ENCODE measurements around the gene ITM2C.

The ITM2C gene

DNA sequence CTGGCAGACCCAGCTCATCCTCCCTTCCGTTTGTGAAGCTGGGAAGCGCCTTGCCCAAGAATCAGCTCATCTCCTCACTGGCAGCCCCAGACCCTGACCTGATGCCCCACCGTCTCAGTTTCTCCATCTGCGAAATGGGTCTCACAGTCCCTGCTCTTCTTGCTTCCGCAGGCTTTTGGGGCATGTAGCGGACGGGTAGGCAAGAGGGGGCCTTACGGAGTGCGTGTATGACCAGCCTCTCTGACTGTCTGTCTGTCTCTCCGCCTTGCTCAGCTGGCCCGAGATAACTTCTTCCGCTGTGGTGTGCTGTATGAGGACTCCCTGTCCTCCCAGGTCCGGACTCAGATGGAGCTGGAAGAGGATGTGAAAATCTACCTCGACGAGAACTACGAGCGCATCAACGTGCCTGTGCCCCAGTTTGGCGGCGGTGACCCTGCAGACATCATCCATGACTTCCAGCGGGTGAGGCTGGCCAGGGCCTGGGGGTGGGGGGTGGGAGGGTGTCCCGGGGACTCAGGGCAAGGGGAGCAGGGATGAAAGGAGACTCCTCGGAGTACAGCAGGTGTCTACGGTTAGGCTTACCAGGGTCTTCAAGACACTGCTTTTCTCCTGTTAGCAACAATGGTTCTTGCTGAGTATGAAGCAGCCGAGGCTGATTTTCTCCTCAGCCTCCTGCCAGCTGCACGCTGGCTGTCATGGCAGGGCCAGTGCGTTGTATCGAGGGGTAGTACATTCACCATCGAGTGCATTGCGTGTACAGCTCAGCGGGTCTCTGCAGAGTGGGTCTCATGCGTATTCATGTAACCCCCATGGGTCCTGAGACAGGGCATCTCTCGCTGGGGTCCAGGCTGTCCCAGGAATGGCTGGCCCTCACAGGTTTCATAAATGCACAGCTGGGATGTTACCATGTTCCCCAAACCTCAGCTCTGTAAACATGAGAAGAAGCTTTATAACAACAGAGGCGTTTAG lies 10.9 kb downstream of the ITM2C start:
- no peak for DNase-seq (ENCODE audit: low read depth)
- no peak overlapping the region for H3K4me3 ChIP-seq (ENCODE audit: control insufficient read depth, low read depth, low read length)
- TF ChIP-seq, protein P1, sequence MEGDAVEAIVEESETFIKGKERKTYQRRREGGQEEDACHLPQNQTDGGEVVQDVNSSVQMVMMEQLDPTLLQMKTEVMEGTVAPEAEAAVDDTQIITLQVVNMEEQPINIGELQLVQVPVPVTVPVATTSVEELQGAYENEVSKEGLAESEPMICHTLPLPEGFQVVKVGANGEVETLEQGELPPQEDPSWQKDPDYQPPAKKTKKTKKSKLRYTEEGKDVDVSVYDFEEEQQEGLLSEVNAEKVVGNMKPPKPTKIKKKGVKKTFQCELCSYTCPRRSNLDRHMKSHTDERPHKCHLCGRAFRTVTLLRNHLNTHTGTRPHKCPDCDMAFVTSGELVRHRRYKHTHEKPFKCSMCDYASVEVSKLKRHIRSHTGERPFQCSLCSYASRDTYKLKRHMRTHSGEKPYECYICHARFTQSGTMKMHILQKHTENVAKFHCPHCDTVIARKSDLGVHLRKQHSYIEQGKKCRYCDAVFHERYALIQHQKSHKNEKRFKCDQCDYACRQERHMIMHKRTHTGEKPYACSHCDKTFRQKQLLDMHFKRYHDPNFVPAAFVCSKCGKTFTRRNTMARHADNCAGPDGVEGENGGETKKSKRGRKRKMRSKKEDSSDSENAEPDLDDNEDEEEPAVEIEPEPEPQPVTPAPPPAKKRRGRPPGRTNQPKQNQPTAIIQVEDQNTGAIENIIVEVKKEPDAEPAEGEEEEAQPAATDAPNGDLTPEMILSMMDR (IDR thresholded peaks at IDR 0.05; ENCODE audit: control insufficient read depth, insufficient read depth, low read depth, low read length, missing control alignments) = no peak

DNA sequence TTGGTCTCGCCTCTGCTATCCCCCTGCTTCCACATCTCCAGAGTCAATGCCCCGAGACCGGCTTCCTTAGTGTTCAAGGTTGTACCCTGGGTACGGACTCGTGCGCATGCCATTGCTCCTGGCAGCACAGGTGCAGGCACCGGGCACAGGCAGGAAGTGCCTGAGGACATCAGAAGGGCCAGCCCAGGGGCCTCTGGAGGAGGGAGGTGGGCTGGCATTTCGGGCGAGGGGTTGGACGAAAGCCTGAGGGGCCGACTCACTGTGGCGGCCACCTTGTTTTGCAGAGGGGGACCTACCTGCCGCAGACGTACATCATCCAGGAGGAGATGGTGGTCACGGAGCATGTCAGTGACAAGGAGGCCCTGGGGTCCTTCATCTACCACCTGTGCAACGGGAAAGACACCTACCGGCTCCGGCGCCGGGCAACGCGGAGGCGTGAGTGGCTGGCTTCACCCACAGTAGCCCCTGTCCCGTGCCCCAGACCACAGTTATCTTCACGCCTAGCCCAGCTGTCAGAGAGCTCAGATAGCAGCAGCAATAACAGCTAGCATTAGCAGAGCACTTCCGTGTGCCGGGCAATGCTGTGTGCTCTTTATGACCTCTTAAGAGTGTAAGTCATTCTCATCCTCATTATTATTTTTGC lies 12.5 kb downstream of the ITM2C start:
- no peak overlapping the region for H3K4me3 ChIP-seq (ENCODE audit: control insufficient read depth, low read depth, low read length)
- TF ChIP-seq, protein P1 (IDR thresholded peaks at IDR 0.05; ENCODE audit: control insufficient read depth, insufficient read depth, low read depth, low read length, missing control alignments) = no peak
- DNase-seq (ENCODE audit: low read depth) = no peak

DNA sequence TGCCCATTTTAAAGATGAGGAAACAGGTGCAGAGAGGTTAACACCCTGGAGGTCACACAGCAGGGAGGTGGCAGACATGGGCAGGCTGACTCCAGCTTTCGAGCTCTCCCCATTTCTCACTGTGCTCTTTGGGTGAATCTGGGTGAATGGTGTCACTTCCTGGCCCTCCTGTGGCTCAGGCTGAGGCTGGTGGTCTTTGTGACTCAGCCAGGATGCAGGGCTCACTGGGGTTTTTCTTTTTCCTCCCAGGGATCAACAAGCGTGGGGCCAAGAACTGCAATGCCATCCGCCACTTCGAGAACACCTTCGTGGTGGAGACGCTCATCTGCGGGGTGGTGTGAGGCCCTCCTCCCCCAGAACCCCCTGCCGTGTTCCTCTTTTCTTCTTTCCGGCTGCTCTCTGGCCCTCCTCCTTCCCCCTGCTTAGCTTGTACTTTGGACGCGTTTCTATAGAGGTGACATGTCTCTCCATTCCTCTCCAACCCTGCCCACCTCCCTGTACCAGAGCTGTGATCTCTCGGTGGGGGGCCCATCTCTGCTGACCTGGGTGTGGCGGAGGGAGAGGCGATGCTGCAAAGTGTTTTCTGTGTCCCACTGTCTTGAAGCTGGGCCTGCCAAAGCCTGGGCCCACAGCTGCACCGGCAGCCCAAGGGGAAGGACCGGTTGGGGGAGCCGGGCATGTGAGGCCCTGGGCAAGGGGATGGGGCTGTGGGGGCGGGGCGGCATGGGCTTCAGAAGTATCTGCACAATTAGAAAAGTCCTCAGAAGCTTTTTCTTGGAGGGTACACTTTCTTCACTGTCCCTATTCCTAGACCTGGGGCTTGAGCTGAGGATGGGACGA lies 13.2 kb downstream of the ITM2C start:
- H3K4me3 ChIP-seq (ENCODE audit: control insufficient read depth, low read depth, low read length) = no peak overlapping the region
- no peak for DNase-seq (ENCODE audit: low read depth)
- TF ChIP-seq, protein P1 (IDR thresholded peaks at IDR 0.05; ENCODE audit: control insufficient read depth, insufficient read depth, low read depth, low read length, missing control alignments) = no peak

DNA sequence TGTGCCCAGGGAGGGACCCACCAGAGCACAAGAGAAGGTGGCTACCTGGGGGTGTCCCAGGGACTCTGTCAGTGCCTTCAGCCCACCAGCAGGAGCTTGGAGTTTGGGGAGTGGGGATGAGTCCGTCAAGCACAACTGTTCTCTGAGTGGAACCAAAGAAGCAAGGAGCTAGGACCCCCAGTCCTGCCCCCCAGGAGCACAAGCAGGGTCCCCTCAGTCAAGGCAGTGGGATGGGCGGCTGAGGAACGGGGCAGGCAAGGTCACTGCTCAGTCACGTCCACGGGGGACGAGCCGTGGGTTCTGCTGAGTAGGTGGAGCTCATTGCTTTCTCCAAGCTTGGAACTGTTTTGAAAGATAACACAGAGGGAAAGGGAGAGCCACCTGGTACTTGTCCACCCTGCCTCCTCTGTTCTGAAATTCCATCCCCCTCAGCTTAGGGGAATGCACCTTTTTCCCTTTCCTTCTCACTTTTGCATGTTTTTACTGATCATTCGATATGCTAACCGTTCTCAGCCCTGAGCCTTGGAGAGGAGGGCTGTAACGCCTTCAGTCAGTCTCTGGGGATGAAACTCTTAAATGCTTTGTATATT lies 14.0 kb downstream of the ITM2C start:
- H3K4me3 ChIP-seq (ENCODE audit: control insufficient read depth, low read depth, low read length) = no peak overlapping the region
- TF ChIP-seq, protein P1 (IDR thresholded peaks at IDR 0.05; ENCODE audit: control insufficient read depth, insufficient read depth, low read depth, low read length, missing control alignments) = no peak
- DNase-seq (ENCODE audit: low read depth) = no peak

DNA sequence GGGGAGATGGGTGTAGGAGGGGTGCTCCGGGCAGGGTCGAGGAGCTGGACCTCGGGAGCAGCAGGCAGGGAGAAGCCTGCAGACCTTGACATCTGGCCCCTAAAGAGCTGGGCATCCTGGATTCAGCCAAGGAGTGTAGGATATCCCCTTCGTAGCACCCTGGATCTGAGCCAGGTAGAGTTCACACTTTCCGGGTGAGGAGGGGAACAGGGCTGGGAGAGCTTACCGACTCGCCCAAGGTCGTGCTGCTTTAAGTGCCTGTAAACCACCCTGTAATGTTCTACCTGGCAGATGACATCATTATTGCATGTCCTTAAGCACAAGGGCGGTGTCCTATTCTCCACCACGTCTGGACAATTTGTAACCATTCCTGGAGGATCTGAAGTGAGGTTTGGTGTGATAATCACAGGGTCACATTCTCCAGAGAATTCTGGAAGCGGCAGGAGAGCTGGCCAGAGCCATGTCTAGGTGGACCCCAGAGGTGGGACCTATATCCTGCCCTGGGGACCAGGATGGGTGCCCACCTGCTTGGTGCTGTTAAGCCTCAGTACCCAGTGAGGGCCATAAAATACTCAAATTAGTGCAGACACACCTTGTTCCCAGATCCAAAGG lies 14.6 kb downstream of the ITM2C start:
- TF ChIP-seq, protein P1 (IDR thresholded peaks at IDR 0.05; ENCODE audit: control insufficient read depth, insufficient read depth, low read depth, low read length, missing control alignments) = no peak
- no peak for DNase-seq (ENCODE audit: low read depth)
- no peak overlapping the region for H3K4me3 ChIP-seq (ENCODE audit: control insufficient read depth, low read depth, low read length)
